GM21367 (cell line): ENCODE results near the gene MITD1.
"Not testable (repeated sequence)": the region's sequence is repeated elsewhere in the genome, so short reads cannot be mapped to it uniquely, and the experiment has no call there.

ENCODE experiments used
- ATAC-seq: cut with Tn5 transposase; IDR thresholded peaks from one replicate; pipeline ENCODE4 v1.9.1; 2021; ENCODE audit not compliant: unreplicated experiment

The MITD1 gene

DNA sequence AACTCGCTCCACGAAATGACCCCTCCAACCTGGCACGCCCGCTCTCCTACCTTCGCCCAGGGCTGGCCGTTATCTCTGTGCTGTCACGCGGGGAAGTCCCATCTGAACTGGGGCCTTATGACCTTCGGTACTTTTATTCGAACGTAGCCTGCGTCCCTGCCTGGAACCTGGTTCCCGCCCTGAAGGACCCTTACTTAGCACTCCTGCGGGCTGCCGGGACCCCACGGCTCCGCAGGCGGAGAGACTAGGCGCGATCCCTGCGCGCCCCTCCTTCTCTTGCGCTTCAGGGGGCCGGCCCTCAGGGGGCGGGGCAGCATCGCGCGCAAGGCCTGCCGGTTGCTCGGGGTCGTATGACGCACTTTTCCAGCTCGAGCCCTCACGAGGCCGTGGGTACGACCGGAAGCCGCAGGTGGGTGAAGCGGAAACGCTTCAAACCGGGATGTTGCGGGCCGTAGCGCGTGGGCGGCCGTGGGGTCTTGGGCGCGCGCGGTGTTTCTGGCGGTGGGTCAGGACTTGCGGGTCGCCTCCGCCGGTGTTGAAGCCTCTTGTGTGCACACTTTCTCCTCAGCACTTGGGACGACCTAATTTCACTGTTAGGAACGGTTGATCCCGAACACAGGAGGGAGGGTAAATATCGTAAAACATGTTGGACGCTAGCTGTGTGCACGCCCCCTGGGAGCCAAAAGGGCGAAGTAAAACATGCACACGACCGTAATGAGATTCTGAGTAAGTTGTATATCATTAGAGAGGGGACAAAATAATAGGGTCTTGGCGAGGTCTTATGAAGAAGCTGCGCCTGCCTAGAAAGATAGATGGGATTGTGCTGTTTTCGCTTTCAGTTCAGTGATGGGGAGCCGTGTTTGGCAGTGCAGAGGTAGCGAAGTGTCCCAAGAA is 26.0 kb downstream of the MITD1 start, which contains the start of the genes LIPT1 and TSGA10:
TSS of gene LIPT1 (plus strand) at position 325 of the 894 bp plus-strand sequence. CDS start 6,991 bp downstream, outside the sequence.
TSS of gene TSGA10 (minus strand) at position 300 of the 894 bp plus-strand sequence. CDS start 45,503 bp downstream, outside the sequence.
- ATAC-seq, result peak; percentile 90

- no peak for ATAC-seq
These were observed 26.8 kb downstream of the MITD1 start for GRCh38 chr2:99153921-99154604.

- no peak for ATAC-seq
These were observed 28.5 kb downstream of the MITD1 start for GRCh38 chr2:99152199-99152895.

- ATAC-seq, result no peak
These were observed 30.2 kb downstream of the MITD1 start for GRCh38 chr2:99150706-99151105.

DNA sequence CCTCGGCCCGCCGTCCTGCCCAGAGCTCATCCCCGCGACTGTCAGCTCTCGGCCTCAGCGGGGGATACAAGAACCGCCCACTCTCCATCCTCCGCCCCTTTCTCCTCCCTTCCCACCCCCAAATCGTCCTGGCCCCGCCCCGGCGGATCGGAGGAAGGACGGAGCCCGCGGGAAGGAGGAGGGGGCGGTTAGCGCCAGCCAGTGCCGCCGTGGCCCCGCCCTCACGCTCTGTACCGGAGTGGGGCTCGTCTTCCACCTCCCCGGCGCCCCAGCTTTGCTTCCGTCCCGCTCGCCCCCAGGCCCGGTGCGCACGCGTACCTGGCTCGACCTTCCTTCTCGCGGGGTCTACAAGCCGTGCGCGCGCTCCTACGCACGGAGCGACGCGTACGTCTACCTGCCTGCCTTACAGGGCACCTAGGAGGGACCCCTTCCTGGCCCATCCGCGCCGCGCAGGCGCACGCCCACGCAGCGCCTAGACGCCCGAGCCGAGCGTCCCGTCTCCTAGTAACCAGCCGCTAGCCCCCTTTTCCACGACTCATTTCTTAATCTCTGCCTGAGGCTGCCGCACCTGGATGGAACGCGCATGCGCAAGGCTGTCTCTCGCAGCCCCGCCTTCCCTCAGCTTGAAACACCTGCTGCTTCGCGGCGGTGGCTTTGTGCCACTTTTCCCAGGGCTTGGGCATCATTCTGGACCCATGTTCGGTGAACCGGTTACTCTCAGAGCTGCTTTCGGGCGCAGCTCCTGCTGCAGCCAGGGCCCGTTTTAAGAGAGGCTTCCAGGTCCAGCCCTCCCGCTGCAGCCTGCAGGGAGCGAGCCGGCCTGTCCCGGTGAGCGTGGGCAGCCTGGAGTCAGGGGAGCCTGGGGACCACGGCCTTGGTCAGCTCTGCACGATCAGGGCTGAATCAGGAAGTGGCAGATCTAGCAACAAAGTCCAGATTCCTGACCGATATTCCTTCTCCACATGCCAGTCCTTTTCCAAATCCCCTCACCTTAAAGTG is 39.4 kb downstream of the MITD1 start, which contains the start of gene C2orf15:
TSS of gene C2orf15 (plus strand) at position 598 of the 999 bp plus-strand sequence. CDS start 8,852 bp downstream, outside the sequence.
- ATAC-seq, result peak; percentile 83

- peak; percentile 28 for ATAC-seq
These were observed 40.1 kb downstream of the MITD1 start for GRCh38 chr2:99140860-99141109.

GRCh38 chr2:99140056-99140859 is 40.6 kb downstream of the MITD1 start:
- ATAC-seq, result no peak

GRCh38 chr2:99139003-99139402 is 41.9 kb downstream of the MITD1 start:
- ATAC-seq, result no peak

- ATAC-seq, result not testable (repeated sequence)
These were observed 45.8 kb downstream of the MITD1 start for GRCh38 chr2:99135044-99135556.

- ATAC-seq, result no peak
These were observed 52.9 kb downstream of the MITD1 start for GRCh38 chr2:99127981-99128380.
